OCI-LY1 (cell line): ENCODE results near the gene IL16.

ENCODE experiments used
- EZH2 ChIP-seq: fragments of 200-600 bp; sonication (generic), shearing (Covaris generic); IDR thresholded peaks from 2 replicates; pipeline ENCODE4 v1.8.0; 2017; ENCODE audit warnings: borderline replicate concordance, mixed run types, mild to moderate bottlenecking, antibody characterized with exemption, low read length, moderate library complexity, mixed read lengths
- TF ChIP-seq, protein P1 (sequence below): fragments of 200-600 bp; sonication (generic), shearing (Covaris generic); IDR thresholded peaks from 2 replicates; pipeline ENCODE4 v1.5.1; 2017; ENCODE audit warnings: mild to moderate bottlenecking, antibody characterized with exemption, low read length, moderate library complexity, mixed read lengths

- TF ChIP-seq, protein P1, sequence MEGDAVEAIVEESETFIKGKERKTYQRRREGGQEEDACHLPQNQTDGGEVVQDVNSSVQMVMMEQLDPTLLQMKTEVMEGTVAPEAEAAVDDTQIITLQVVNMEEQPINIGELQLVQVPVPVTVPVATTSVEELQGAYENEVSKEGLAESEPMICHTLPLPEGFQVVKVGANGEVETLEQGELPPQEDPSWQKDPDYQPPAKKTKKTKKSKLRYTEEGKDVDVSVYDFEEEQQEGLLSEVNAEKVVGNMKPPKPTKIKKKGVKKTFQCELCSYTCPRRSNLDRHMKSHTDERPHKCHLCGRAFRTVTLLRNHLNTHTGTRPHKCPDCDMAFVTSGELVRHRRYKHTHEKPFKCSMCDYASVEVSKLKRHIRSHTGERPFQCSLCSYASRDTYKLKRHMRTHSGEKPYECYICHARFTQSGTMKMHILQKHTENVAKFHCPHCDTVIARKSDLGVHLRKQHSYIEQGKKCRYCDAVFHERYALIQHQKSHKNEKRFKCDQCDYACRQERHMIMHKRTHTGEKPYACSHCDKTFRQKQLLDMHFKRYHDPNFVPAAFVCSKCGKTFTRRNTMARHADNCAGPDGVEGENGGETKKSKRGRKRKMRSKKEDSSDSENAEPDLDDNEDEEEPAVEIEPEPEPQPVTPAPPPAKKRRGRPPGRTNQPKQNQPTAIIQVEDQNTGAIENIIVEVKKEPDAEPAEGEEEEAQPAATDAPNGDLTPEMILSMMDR, result no peak
- TF ChIP-seq EZH2, result no peak
Measured at GRCh38 chr15:81199031-81199779, 2.5 kb downstream of the IL16 start.
